HG03064 (cell line): Measurements from ENCODE around the gene ADCY3.

ENCODE experiments used
- ATAC-seq: cut with Tn5 transposase; IDR thresholded peaks from one replicate; pipeline ENCODE4 v1.9.1; 2021; ENCODE audit warnings: low read depth; ENCODE audit not compliant: unreplicated experiment

ADCY3 gene

GRCh38 chr2:24878341-24878740 is 41.7 kb downstream of the ADCY3 start:
- no peak for ATAC-seq

DNA sequence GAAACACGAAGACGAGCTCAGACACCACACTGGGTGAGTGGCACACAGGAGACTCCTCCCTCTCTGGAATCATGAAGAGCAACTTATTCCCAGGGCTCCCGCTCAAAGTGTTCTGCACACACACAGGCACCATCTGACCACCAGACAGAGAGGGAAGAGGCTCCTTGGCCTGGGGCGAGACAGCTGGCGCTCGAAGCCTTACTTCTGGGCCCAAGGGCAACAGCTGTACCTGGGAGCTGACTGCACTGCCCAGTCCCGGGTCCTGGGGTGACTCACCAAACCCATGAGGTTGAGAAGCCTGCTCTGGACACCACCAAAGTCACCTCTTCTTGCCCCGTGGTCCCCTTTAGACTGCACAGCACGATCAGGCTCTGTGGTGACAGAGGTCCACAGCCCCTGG is 42.4 kb downstream of the ADCY3 start:
- ATAC-seq: no peak

- no peak for ATAC-seq
Observed at GRCh38 chr2:24877067-24877466, 43.0 kb downstream of the ADCY3 start.

GRCh38 chr2:24875901-24876300 is 44.1 kb downstream of the ADCY3 start:
- ATAC-seq: no peak

DNA sequence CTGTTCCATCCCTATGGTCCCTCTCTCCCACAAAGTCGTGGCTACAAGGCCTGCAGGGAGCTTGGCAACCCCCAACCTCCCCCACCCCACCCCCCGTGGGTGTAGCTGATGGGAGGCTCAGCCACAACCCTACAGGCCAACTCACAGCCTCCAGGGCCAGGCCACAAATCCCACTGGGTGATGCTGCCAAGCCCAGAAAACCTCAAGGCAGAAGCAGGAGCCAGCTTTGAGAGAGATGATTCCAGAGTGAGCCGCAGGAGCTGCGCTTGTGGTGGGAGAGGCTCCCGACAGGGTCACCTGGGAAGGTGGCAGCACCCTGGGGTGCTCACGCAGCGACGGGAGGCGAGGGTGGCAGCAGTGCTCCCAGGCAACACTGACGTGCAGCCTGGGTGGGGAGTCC is 44.8 kb downstream of the ADCY3 start:
- no peak for ATAC-seq

DNA sequence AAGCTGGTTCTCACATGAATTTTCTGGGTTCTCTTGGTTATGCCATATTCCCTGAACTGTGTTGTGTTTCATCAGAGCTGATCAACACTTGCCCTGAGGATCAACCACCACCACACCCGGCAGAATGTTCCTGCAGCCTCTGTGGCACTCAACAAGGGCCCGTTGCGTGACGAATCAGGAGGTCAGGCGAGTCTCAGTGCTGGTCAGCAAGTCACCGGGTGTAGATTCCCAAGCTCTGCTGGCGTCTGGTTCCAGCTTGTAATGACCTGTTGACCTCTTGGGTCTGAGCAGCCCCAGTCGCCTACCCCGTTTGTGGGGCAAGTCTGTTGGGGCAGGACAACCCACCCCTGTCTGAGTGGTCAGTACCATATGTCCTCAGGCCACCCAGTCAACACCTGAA is 46.0 kb downstream of the ADCY3 start:
- no peak for ATAC-seq

DNA sequence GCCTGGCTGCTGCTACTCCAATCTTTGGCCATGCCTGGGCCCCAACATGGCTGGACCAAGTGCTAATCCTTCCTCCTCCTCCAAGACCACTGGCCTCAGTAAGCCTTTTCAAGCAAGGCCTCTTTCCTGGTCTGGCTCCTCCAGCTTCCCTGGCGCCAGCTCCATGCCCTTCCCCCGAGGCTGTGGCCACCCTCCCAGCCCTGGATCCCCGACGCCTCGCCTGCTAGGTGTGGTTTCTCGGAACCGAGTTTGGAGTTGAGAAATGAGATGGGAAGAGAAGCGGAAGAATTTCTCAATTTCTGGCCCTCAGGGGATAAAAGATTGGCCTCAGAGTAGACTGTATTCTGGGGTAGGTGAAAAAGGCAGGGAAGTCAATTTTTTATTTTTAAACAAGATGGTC is 46.4 kb downstream of the ADCY3 start:
- ATAC-seq: no peak

DNA sequence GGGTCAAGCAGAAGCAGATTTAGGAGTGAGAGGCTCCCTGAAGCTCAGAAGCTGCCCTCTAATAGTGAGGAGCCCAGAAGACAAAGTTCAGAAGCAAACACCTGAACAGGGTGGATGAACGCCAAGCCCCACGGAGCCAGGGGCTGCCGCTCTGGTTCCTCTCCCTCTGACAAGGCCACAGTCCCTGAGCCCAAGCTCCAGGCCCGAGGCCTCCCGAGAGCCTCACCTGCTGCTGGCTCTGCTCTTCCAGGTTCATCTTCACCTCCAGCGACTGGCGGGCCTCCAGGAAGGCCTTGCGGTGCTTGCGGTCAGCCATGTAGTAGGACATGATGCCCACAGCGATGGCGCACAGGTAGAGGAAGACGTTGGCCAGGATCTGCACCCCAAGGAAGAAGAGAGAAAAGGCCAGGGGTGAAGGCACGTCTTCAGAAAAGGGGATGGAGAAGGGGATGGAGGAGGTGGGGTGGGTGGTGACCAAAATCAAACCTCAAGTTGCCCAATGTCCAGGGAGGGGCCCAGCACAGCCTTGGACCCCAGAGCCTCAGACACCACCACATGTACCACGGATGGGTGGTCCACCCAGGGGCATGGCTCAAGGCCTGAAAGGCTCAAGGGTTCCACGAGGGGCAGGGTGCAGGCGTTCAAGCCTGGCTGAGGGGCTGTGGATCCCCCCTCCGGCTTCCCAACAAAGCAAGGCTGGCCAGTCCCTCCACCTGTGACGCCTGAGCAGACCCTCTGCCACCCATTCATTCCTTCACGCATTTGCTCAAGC is 47.5 kb downstream of the ADCY3 start:
- no peak for ATAC-seq

DNA sequence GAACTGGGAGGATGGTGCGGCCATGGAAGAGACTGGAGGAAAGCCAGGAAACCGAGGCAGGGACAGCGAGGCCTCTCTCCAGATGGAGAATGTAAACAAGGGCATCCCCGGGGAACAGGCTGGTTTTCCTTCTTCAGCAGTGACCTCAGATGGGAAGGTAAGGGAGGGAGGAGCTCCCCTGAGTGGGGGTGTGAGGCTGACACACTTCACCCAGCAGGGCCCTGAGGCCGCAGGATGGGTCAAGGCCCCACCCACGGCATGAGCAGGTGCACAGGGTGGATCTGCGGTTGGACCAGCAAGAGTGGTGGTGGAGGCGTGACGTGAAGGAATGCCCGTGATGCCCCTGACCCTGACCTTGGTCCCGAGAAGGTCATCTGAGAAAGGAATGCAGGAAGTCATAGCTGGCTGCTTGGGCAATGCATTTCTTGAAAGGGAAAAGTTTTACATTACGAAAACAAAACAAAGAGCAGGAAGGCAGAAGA is 48.1 kb downstream of the ADCY3 start:
- ATAC-seq: no peak

GRCh38 chr2:24870891-24871705 is 48.9 kb downstream of the ADCY3 start:
- ATAC-seq: no peak

DNA sequence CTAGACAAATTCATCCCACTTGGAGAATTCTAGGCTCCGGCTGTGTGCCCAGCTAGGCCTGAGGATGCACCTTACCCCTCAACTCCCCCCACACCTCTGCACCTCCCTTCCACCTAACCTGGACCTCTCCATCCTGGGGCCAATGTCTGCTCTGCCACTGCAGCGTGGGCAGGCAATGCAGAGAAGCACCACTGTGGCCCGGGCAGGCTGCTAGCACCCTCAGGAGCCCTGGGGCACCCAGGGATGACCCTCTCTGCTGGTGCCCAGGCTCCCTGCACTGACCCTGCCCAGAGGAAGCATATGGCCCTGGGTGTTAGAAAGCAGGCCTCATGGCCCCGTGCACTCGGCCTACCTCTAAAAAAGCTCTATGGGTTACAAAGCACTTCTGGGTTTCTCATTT is 49.6 kb downstream of the ADCY3 start:
- ATAC-seq: no peak

GRCh38 chr2:24866946-24867345 is 53.1 kb downstream of the ADCY3 start:
- no peak for ATAC-seq

DNA sequence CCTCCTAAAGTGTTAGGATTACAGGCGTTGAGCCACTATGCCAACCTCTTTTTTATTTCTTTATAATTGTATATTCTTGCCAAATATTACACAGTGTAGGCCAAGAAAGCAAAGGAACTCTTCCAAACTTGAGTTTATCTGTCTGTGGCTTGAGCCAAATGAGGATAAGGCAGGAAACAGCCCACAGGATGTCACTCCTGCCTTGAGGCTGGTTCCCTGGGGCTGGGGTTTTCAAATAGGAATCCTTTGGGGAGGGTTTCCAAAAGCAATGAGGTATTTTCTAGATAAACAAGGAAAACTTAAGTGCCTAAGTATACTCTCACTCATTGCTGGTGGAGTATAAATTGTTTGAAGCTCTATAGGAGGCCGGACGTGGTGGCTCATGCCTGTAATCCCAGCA is 56.4 kb downstream of the ADCY3 start:
- no peak for ATAC-seq

DNA sequence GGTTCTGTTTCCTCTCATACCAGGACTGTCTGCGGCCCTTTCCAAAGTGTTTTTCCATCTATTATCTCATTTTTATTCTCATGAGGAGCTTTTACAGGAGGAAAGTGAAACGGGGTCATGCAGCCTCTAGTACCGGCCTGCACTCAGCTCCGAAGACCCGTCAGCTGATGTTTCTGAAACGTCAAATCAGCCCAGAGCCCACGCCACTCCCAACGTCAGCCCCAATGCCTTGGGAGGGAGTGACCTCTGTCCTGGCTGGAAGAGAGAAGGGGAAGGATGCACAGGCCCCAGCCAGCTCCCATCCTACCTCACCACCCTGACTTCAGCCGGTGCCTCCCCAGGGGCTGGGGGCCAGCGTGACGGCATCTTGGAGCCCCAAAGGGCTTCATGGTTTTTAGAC is 58.5 kb downstream of the ADCY3 start:
- ATAC-seq: no peak

DNA sequence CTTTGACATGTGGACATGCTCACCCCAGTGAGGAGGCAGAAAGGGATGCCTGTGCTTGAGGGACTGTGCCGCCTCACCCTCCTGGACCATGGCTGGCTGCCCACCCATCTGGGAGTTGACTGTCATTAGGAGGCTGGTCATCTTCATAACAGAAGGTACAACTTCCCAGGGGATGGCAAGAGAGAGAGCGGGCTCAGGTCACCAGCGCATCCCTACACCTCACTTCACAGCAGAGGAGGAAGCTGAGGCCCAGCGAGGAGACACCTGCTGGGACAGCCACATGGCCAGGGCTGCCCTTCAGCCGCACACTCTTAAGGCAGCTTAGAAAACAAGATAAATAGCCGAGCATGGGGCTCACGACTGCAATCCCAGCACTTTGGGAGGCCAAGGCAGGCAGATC is 59.4 kb downstream of the ADCY3 start:
- ATAC-seq: no peak

DNA sequence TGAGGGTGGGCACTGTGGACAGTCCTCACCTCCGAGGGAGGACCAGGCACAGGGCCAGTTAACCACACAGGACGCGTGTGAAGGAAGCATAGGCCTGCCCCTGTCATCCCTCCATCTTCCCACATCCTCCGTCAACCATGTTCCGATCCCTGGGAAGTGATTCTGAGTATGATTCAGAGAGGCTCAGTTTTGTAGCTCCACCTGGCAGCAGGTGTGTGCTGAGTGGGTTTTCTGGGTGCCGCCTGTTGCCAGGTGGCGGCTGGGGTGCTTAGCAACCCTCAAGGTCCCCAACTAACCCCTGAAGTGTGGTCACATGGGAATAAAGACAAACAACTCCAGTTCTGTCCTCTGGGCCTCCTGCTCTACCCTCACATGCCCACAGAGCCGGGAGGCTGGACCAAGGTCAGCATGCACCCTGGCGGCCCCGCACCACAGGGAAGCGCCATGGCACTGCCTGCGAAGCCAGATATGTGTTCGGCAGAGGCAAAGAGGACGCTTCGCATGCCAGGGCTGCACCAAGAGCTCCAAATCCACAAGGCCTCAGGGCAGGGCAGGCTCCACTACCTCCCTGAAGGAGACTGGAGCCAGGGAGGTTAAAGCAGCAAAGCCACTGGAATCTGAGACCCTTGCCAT is 60.0 kb downstream of the ADCY3 start:
- no peak for ATAC-seq

GRCh38 chr2:24858996-24859395 is 61.0 kb downstream of the ADCY3 start:
- no peak for ATAC-seq

DNA sequence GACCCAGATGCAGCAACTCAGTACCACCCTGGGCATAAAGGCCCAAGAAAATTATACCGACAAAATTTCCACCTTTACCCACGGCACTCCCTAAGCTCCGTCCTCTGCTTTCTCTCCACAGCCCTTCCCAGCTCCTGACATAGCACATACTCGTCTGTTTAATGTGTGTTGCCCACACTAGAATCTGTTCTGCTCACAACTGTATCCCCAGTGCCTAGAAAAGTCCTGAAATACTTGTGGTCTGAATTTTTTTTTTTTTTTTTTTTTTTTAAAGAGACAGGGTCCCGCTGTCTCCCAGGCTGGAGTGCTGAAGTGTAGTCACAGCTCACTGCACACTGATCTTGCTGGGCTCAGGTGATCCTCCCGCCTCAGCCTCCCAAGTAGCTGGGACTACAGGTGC is 62.3 kb downstream of the ADCY3 start:
- ATAC-seq: no peak

- no peak for ATAC-seq
Observed at GRCh38 chr2:24856791-24857211, 63.2 kb downstream of the ADCY3 start.

DNA sequence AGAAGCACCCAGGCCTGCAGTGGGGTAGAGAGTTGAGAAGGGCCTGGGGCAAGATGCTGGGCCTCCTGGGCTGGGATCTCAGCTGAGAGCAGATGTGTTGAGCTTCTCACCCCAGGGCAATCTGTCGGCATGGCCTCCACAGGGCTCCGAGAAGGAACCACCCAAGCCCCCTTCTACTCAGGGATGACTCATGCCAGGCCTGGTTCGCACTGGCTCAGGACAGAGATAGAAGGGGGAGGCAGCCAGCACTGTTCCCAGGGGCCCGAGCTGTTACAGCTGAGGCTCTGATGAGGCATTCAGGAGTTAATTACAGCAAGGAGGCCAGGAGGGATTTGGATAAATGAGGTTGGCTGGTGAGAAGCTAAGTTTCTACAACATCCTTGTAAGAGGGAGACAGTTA is 64.3 kb downstream of the ADCY3 start:
- no peak for ATAC-seq

DNA sequence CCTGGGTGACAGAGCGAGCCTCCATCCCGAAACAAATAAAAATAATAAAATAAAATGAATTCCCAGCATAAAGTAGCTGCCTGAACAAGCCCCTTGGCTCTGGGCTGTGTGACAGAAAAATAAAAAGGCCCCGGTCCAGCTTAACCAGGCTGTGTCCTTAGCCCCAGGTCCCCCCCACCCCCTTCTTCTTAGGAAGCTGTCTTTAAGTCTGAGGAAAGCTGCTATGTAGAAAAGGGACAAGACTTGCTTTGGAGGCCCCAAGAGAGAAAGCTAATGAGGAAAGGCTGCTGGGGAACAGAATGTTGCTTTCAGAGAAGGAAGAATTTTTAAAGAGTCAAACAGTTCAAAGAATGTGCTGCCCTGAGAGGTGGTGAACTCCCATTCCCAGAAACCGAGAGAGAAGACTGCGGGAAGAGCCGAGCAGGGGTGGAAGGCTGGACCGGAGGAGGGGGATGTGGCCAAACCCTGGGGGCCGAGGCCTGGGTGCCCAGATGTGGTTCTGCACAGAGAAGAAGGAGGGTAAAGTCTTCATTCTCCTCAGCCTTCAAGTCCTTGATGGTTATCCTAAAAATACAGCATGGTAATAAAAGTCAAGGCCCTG is 64.9 kb downstream of the ADCY3 start:
- ATAC-seq: no peak
